Gastrocnemius medialis (tissue), 4 donors: ENCODE results near the gene LSAMP.

Source experiments
- POLR2A ChIP-seq, 2 donors: fragments of 450-650 bp; IDR thresholded peaks; one replicate each; pipeline ENCODE4 v1.6.1; 2017; ENCODE audit warnings: antibody characterized with exemption in 2 of 2, mild to moderate bottlenecking in 2 of 2, moderate library complexity in 2 of 2
- TF ChIP-seq, protein P1 (sequence below), 5 experiments: fragments of 450-650 bp in 3 of 5; fragments of 200-600 bp in 2 of 5; sonication (generic) in 2 of 5; IDR thresholded peaks in 4 of 5; conservative IDR thresholded peaks in 1 of 5; 1 replicate in 4 of 5; 2 replicates in 1 of 5; pipeline ENCODE4 v1.5.1; 2016 to 2019; ENCODE audit warnings: antibody characterized with exemption in 5 of 5, mild to moderate bottlenecking in 3 of 5, moderate library complexity in 3 of 5

DNA sequence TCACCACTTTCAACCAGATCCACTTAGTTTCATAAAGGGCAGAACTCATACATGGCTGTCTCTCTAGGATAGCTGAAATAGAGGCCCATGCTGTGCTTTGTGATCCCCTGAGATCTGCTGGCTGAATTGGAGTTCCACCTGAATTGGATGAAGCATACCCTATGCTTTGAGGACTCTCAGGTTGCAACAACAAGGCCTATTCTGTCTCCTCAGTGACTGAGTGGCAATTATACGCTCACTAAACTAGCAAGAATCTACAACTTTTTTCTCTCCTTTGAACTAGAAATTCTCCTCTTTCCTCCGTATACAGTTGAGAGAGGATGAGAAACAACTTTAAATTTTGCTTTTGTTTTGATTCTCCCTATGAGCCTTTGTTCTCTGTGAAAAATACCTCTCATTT, 348.7 kb downstream of the LSAMP start:
- TF ChIP-seq, protein P1, sequence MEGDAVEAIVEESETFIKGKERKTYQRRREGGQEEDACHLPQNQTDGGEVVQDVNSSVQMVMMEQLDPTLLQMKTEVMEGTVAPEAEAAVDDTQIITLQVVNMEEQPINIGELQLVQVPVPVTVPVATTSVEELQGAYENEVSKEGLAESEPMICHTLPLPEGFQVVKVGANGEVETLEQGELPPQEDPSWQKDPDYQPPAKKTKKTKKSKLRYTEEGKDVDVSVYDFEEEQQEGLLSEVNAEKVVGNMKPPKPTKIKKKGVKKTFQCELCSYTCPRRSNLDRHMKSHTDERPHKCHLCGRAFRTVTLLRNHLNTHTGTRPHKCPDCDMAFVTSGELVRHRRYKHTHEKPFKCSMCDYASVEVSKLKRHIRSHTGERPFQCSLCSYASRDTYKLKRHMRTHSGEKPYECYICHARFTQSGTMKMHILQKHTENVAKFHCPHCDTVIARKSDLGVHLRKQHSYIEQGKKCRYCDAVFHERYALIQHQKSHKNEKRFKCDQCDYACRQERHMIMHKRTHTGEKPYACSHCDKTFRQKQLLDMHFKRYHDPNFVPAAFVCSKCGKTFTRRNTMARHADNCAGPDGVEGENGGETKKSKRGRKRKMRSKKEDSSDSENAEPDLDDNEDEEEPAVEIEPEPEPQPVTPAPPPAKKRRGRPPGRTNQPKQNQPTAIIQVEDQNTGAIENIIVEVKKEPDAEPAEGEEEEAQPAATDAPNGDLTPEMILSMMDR (IDR thresholded peaks at IDR 0.05 in 4 of 5, conservative IDR thresholded peaks at IDR 0.05 in 1 of 5): no peak
- TF ChIP-seq POLR2A (IDR thresholded peaks at IDR 0.05): no peak
